ENCODE data around the gene CMTM7. TPM values are rescaled to one million over a fixed set of nuclear protein-coding genes. Genes with fewer than 3 reads are reported as not detected.

Gene CMTM7
- total RNA-seq, 4 donors from 2014 or later = 9.8 to 12.3 (median 11.4) TPM

GRCh38 chr3:32487781-32488473 lies 96.3 kb downstream of the CMTM7 start:
- WGBS, 2 donors = 60 to 72% methylated on average over 3 of the region's 3 CpGs
- no peak for DNase-seq (ENCODE audit: low spot score in 2 of 2)
- no peak for TF ChIP-seq POLR2A (IDR thresholded peaks at IDR 0.05)
- intact Hi-C loops (cut with DNase I; ENCODE audit: low total_unique reads) = no loop called here
- H3K4me3 ChIP-seq (ENCODE audit: low read depth, poor library complexity, severe bottlenecking) = no peak overlapping the region

DNA sequence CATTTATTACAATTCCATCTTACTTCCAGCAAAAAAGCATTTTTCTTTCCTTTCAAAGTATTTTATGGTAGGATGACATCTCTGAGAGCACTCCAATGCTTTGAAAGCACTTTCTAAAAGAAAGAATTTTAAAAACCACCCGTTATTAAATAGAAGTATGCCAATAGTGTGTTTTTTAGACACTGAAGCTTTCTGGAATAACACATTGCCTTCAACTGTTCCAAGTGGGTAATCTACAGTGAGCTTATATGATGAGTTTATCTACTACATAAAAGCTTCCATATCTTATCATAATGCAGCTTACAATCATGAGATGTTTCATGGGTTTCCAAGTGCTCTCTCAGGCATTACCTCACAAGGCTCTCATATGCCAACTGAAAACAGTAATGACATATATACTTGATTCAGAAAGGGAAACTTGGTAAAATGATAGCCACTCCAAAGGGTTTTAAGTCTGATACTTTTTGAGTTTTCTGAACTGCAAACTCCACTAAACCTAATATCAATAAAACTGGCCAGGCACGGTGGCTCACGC lies 96.9 kb downstream of the CMTM7 start:
- no peak overlapping the region for H3K4me3 ChIP-seq (ENCODE audit: low read depth, poor library complexity, severe bottlenecking)
- TF ChIP-seq, protein P1, sequence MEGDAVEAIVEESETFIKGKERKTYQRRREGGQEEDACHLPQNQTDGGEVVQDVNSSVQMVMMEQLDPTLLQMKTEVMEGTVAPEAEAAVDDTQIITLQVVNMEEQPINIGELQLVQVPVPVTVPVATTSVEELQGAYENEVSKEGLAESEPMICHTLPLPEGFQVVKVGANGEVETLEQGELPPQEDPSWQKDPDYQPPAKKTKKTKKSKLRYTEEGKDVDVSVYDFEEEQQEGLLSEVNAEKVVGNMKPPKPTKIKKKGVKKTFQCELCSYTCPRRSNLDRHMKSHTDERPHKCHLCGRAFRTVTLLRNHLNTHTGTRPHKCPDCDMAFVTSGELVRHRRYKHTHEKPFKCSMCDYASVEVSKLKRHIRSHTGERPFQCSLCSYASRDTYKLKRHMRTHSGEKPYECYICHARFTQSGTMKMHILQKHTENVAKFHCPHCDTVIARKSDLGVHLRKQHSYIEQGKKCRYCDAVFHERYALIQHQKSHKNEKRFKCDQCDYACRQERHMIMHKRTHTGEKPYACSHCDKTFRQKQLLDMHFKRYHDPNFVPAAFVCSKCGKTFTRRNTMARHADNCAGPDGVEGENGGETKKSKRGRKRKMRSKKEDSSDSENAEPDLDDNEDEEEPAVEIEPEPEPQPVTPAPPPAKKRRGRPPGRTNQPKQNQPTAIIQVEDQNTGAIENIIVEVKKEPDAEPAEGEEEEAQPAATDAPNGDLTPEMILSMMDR (IDR thresholded peaks at IDR 0.05) = no peak
- TF ChIP-seq POLR2A (IDR thresholded peaks at IDR 0.05) = no peak
- intact Hi-C loops (cut with DNase I; ENCODE audit: low total_unique reads) = no loop called here
- DNase-seq (ENCODE audit: low spot score in 2 of 2) = no peak
- 80 to 85% methylated on average over 3 of the region's 3 CpGs for WGBS, 2 donors

DNA sequence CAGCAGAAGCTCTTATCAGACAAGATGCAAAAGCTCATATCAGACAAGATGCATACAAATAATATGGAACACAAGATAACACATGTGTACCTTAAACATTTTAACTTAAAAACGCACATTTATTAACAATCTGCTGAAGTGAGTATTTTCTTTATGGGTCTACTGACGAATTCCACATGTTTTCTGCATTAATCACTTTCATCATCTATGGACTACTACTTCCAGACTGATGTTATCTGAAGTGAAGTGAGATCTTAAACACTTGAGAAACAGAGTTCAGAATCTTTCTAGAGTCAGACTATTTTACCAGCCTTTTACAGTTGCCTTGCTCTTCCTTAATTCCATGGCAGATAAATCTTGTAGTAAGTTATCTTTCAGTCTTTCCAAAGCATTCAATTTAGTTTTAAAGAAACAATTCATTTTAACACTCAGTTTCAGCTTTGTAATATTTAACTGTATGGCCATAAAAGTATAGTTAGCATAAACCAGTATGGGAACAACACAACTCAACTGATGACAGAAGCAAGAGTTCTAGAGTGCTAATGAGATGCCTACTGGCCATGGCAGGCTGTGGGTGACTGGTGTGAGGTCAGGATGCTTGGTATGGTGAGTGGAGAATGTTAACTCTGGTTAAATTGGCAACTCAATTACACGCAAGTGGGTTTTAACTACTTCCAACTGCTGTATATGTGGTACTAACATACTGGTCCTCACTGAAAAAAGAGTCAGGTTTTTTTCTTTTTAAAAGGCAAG lies 101.2 kb downstream of the CMTM7 start:
- H3K4me3 ChIP-seq (ENCODE audit: low read depth, poor library complexity, severe bottlenecking) = no peak overlapping the region
- DNase-seq (ENCODE audit: low spot score in 2 of 2) = no peak
- TF ChIP-seq, protein P1 (IDR thresholded peaks at IDR 0.05) = no peak
- no peak for TF ChIP-seq POLR2A (IDR thresholded peaks at IDR 0.05)
- intact Hi-C loops (cut with DNase I; ENCODE audit: low total_unique reads) = no loop called here
- WGBS, 2 donors = 71 to 79% methylated on average over 3 of the region's 3 CpGs

DNA sequence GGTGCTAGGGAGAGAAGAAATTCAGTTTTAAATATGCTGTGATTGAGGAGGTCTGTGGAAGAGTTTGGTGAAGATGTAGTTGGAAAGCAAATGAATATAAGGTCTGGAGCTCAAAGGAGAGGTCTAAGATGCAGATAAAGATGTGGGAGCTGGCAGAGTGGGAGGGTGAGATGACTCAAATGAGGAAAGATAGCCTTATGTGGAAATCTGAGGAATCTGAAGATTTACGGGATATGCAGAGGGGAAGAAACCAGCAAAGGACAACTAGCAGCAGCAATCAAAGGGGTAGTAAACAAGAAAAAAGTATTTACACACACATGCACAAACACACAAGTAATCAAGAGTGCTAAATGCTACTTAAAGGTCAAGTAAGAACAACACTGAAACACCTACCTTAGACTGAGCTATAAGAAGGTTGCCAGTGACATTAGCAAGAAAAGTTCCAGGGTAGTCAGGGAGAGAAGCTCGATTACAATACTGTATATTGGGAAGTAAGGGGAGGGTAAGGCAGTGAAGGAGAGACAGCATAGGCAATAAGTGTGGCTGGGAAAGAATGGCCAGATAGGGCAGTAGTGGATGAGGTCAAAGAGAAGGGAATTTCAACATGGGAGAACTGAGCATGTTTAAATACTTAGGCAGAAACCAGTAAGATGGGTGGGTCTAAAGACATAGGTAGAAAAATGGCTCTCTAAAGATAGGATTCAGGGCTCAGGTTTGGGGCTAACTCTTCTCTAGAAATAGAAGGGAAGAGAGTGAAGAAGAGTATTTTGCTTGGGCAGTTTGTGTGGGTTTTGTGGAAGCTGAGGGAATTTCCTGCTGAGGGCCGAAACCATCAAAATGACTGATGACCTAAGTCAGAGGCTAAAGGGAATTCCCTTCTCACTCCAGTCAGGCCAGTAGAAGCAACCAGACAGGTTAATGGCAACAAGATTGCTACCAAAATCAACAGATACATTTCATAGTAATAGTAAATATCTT lies 102.1 kb downstream of the CMTM7 start:
- no peak for DNase-seq (ENCODE audit: low spot score in 2 of 2)
- TF ChIP-seq, protein P1 (IDR thresholded peaks at IDR 0.05) = no peak
- TF ChIP-seq POLR2A (IDR thresholded peaks at IDR 0.05) = no peak
- intact Hi-C loops (cut with DNase I; ENCODE audit: low total_unique reads) = no loop called here
- H3K4me3 ChIP-seq (ENCODE audit: low read depth, poor library complexity, severe bottlenecking) = no peak overlapping the region
- WGBS, 2 donors = 72 to 88% methylated on average over 3 of the region's 3 CpGs

DNA sequence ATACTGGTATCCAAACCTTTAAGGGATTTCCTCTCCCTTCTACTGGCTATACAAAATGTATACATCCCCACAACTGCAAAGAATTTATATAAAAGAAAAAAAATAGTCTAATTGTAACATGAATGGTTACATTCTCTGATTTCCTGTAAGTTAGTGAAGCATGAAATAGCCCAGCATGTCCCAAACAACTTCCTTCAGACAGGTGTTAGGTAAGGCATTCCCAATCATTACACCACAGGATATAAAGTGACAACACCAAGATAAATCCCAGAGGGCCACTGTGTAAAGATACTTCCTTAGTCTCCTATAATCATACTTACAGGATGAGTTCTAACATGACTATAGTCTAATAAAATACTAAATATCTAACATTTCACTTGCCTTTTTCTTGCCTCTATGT lies 103.4 kb downstream of the CMTM7 start:
- TF ChIP-seq POLR2A (IDR thresholded peaks at IDR 0.05) = no peak
- TF ChIP-seq, protein P1 (IDR thresholded peaks at IDR 0.05) = no peak
- H3K4me3 ChIP-seq (ENCODE audit: low read depth, poor library complexity, severe bottlenecking) = no peak overlapping the region
- DNase-seq (ENCODE audit: low spot score in 2 of 2) = no peak
- intact Hi-C loops (cut with DNase I; ENCODE audit: low total_unique reads) = no loop called here
